Activated CD8-positive, alpha-beta memory T cell treated with anti-CD3 and anti-CD28 coated beads for 36 hours (primary cell): ENCODE measurements around the gene RNF8. TPM values are rescaled to one million over a fixed set of nuclear protein-coding genes. Genes with fewer than 3 reads are reported as not detected.
"Not testable (repeated sequence)": the region's sequence is repeated elsewhere in the genome, so short reads cannot be mapped to it uniquely, and the experiment has no call there.

Experiments used
- CTCF ChIA-PET: fragments of 350-600 bp; sonication (Branson Sonifier 250); formaldehyde crosslinking; loops from one replicate; lab custom pipeline; 2021; ENCODE audit warnings: antibody characterized with exemption; lab: Charles Lee
- POLR2A ChIA-PET: fragments of 350-600 bp; sonication (Branson Sonifier 250); formaldehyde crosslinking; loops from one replicate; lab custom pipeline; 2021; ENCODE audit warnings: antibody characterized with exemption; lab: Charles Lee
- total RNA-seq, 2 experiments: library from RNA; stranded (reverse); gene quantifications; one replicate each; pipeline ENCODE4 v1.2.3, GENCODE V29; 2021

RNF8 gene
- total RNA-seq, 2 experiments from 2014 or later: 34.5 to 34.7 TPM

DNA sequence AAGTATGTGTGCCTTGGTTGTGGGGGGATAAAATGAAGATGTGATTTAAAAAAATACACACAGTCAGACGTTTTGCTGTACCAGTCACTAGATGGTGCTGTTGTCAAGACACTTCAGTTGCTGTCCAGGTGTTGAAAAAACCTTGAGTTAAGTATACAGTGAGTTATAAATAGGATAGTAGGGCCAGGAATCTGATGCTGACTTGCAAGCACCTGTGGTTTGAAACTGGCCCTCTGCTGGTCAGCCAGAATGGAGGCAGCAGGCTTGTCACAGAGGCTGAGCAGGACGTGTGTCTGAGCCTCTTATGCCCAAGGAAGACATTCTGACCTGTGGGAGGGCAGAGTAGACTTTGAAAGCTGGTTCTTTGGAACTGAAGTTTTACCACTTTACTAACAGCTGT lies 27.8 kb downstream of the RNF8 start:
- CTCF ChIA-PET: interaction anchor here (1.1 to 1.3 kb wide), 3 partner anchors 11 to 306 kb away, joined by 3 to 4 read pairs (median 3); partner anchors contain the start of gene RNF8
- POLR2A ChIA-PET: no interaction called here

DNA sequence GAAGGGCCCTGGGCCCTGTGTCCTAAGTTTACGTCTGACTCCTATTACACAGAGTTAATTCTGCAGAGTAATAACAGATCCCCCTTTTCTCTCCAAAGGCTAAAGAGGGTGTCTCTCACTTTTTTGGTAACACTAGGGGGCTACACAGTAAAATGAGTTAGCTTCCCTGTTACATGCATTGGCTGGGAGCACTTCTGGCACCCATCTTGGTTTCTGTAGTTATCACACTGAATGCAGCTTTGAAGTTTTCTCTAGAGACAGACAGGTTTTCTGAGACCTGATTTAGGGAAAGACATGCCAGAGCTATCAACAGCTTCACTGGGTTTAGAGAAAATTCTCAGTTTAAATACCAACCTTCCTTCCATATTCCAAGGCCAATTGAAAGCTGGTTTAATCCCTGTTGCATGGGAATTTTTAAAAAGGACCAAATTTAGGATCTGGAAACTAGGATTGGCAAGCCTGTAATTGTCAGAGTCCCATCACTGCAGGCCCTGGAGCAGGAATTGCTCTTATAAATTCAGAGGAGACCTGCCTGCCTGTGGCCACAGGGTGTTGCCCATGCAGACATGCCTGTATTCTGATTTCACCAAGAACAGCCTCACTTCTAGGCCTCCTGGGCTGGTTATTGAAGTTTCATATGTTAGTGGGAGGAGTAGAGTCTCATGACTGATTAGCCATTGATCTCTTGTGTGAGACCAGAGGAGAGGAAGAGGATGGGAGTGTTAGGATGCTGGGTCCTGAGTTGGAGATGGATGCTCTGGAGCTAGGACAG lies 29.4 kb downstream of the RNF8 start:
- CTCF ChIA-PET: interaction anchor here (0.7 to 0.9 kb wide), 2 partner anchors 57 to 324 kb away, joined by 3 to 5 read pairs; no protein-coding TSS in a partner anchor
- POLR2A ChIA-PET: interaction anchor here (0.6 to 0.7 kb wide), 2 partner anchors 65 to 269 kb away, joined by 3 read pairs; no protein-coding TSS in a partner anchor

DNA sequence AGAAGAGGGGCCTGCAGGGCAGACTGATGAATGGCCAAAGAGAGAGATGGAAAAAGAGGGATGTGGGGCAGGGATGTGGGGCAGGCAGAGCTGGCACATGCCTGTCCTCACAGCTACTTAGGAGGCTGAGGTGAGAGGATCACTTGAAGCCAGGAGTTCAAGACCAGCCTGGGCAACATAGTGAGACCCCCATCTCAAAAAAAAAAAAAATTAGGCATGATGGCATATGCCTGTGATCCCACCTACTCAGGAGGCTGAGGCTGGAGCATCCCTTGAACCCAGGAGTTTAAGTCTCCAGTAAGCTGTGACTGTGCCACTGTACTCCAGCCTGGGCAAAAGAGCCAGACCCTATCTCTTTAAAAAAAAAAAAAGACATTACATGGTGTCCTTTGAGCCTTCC lies 34.8 kb downstream of the RNF8 start:
- CTCF ChIA-PET: no interaction called here
- POLR2A ChIA-PET: no interaction called here

DNA sequence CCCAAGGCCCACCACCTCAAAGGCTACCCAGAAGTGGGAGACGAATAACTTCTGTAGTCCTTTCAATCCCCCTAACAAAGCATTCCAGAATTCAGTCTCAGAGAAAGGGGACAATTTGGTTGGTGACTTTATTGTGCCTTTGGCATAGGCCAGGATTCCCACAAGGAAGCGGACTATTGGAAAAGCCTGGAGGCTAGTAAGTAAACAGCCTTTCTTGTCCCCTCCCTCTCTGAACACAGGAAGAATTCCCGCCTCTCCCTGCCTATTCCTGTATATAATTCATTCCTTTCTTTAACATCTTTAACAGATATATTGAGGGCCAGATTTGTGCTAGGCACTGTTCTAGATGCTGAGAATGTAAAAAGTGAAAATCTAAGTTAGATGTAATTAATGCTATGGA lies 36.1 kb downstream of the RNF8 start:
- CTCF ChIA-PET: no interaction called here
- POLR2A ChIA-PET: no interaction called here

DNA sequence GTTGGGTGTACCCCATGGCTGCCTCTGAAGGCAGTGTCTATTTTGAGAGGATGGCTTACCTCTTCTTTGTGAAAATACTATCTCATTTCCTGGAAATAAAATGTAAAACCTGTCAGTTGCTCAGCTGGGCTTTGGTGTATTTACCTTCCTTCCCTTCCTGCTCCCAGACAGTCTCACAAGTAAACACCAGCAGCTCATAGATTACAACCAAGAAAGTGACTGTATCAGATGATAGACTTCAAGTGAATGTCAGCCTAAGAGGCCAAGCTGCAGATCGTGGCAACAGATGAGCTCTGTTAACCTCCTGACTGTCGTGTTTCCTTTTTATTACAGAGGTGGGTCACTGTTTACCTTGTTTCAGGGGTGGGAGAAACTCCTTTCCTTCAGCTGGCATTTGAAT lies 37.3 kb downstream of the RNF8 start:
- ChIA-PET POLR2A (no interaction called here), CTCF (no interaction called here)

DNA sequence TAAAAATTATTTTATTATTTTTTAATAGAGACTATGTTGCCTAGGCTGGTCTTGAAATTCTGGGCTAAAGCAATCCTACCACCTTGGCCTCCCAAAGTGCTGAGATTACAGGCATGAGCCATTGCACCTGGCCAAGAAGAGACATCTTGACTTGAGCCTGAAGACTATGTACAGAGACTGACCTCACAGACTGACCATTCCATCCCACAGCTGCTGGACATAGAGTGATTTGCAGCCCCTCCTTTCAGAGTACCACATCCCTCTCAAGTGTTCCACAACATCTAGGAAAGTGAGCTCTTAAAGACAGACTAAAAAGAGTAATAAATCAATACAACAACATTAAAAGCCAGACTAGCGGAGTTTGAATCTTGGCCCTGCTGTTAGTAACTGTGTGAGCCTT lies 39.0 kb downstream of the RNF8 start:
- POLR2A ChIA-PET: interaction anchor here (0.8 kb wide), 1 partner anchor 630 kb away, joined by 3 read pairs; no protein-coding TSS in a partner anchor
- CTCF ChIA-PET: no interaction called here

DNA sequence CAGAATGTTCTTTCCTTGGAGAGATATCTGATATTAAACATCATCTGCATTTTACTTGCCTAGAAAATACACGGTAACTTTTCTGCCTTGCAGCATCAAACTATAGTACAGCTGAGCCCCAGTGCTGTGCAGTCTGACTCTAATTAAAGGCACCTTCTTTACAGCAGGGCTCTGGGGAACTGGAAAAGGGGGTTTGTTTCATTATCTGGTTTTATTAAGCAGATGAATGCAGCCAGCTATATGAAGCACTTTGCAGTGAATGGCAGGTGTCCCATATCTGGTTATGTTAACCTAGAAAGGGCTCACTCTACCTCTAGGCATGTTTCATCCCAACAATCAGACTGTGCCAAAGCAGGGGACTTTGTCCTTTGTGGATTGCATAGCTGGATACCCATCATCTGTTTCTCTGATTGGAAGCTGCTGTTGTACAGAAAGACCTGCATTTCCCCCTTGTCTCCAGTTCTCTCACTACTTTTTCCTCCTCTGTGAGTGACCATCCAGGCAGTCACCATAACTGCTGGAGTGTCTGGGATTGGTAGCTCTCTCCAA lies 39.7 kb downstream of the RNF8 start:
- POLR2A ChIA-PET: interaction anchor here (0.8 kb wide), 1 partner anchor 629 kb away, joined by 3 read pairs; no protein-coding TSS in a partner anchor
- CTCF ChIA-PET: no interaction called here

DNA sequence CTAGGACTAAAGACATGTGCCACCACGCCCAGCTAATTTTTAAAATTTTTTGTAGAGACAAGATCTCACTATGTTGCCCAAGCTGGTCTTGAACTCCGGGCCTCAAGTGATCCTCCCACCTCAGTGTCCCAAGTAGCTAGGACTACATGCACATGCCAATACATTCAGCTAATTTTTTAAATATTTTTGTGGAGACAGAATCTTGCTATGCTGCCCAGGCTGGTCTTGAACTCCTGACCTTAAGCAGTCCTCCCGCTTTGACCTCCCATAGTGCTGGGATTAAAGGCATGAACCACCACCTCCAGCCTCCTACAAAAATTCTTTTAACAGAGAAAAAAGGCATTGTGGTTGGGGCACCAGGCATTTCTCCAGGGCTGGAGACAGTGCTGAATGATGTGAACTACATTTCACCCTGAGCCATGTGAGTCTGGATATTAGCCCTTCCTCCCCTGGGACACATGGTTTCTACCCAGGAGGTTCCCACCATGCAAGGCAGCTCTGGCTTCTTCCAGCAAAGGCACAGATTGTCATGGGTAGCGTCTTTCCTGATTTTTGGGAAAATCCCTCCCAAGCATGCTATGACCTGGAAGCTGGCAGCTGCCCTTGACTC lies 42.9 kb downstream of the RNF8 start:
- ChIA-PET POLR2A (no interaction called here), CTCF (no interaction called here)

DNA sequence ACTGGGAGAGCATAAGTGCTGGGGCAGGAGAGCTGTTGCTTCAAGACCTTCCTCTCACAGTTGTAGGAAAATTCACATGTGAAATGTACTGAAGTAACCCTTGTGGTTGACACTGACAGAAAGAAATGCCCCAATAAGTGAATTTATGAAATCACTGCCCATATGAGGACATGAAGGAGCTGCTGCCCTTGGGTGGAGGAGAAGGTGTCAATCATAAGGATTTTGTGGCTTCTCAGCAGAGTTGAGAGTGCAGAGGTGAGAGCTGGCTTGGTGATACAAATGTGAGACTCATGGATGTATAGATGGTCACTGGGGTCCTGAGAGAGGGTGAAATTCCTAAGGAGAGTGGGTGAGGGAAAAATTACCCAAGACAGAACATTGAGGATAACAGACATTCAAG lies 45.3 kb downstream of the RNF8 start:
- ChIA-PET CTCF (no interaction called here), POLR2A (no interaction called here)

DNA sequence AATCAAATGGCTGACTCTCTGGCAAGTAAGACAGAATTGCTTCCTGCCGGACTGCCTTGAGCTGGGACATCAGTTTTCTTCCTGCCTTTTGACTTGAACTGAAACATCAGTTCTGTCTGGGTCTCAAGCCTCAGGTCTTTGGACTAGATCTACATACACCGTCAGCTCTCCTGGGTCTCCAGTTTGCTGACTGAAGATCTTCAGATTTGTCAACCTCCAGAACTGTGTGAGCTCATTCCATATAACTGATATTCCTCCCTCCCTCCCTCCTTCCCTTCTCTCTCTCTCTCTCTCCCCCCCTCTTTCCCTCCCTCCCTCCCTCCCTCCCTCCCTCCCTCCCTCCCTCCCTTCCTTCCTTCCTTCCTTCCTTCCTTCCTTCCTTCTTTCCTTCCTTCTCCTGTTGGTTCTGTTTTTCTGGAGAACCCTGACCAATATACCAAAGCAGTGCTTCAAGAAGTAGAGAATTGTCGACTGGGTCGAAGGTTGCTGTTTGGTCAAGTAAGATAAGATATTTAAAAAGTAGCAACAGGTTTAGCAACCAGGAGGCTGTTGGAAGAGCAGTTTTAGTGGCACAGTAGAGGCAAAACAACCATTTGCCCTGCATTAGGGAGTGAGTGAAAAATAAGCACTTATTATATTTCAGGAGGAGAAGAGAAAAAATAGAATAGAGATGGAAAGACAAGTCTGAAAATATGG lies 46.2 kb downstream of the RNF8 start:
- POLR2A ChIA-PET: no interaction called here
- CTCF ChIA-PET: no interaction called here

DNA sequence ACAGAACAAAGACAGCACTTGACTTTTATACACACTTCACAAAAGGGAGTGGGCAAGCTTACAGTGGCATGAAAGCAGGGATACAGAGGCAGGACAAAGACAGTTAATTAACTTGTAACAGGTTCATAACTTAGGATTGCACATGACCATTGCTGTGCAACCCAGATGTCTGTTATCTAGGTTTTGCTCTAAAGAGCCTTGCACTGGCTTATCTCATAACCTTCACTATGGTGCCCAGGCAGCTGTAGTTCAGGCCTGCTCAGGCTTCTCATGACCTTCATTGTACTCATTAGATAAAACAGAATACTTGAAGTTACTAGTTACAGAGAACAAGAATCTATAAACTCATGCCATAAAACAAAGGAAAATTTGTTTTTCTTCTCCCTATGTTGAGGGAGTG lies 47.9 kb downstream of the RNF8 start:
- POLR2A ChIA-PET, CTCF ChIA-PET: not testable (repeated sequence)

DNA sequence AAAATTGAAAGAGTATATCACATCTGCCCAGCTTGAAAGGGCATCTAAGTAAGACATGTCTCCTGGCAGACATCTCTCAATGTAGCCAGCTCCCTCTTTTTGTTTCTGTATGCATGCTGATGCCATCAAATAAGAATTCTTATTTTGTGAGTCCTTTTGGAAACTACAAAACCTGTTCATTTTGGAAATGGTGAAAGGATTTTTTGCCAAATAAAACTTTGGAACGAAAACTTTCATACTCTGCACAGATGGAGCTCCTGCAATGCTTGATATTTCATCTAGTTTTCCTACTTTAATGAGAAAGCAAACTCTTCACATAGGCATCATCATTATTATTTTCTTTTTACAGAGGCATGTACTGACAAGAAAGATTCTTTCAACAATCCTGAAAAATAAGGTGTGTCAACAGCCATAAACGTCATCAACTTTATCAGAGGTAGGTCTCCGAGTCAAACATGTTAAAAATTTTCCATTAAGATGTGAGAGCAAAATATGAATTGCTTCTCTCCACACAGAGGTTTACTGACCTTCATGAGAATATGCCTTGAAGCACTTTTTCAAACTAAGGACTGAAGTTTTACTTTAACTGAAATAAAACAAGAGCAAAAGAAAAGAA lies 53.1 kb downstream of the RNF8 start:
- POLR2A ChIA-PET: no interaction called here
- CTCF ChIA-PET: no interaction called here

DNA sequence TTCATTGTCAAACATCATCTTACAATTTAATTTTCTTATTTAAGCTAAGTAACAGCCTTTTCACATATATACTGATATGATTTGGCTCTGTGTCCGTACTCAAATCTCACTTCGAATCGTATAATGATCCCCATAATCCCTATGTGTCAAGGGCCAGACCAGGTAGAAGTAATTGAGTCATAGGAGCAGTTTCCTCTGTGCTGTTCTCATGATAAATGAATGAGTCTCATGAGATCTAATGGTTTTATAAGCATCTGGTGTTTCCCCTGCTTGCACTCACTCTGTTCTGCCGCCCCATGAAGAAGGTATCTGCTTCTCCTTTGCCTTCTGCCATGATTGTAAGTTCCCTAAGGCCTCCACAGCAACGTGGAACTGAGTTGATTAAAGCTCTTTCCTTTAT lies 54.2 kb downstream of the RNF8 start:
- CTCF ChIA-PET: interaction anchor here (0.7 kb wide), 1 partner anchor 36 kb away, joined by 3 read pairs; no protein-coding TSS in a partner anchor
- POLR2A ChIA-PET: no interaction called here

DNA sequence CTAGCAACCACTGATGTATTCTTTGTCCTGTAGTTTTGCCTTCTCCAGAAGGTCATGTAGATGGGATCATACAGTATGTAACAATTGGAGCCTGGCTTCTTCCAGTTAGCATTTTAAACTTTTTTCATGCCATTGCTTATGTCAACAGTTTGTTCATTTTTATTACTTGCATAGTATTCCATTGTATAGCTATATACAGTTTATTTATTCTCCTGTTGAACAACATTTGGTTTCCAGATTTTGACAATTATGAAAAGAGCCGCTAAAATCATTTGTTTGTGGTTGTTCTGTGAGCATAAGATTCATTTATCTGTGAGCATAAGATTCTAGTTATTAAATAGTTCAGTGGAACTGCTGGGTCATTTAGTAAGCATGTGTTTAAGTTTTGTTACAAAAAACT lies 55.7 kb downstream of the RNF8 start:
- POLR2A ChIA-PET: no interaction called here
- CTCF ChIA-PET: interaction anchor here (0.6 kb wide), 1 partner anchor 15 kb away, joined by 4 read pairs; no protein-coding TSS in a partner anchor

DNA sequence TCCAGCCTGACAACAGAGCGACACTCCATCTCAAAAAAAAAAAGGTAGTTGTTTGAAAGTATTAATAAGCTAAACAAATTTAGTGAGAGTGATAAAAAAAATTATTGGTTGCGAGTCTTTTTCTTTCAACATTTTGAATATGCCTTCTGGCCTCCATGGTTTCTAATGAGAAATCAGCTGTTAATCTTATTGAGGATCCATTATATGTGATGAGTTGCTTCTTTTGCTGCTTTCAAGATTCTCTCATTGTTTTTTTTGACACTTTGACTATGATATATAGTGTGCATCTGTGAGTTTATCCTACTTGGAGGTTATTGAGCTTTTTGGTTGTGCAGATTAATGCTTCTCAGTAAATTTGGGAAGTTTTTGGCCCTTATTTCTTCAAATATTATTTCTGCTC lies 63.6 kb downstream of the RNF8 start:
- POLR2A ChIA-PET: no interaction called here
- CTCF ChIA-PET: interaction anchor here (1.0 to 1.4 kb wide), 2 partner anchors 17 to 159 kb away, joined by 3 read pairs; no protein-coding TSS in a partner anchor

DNA sequence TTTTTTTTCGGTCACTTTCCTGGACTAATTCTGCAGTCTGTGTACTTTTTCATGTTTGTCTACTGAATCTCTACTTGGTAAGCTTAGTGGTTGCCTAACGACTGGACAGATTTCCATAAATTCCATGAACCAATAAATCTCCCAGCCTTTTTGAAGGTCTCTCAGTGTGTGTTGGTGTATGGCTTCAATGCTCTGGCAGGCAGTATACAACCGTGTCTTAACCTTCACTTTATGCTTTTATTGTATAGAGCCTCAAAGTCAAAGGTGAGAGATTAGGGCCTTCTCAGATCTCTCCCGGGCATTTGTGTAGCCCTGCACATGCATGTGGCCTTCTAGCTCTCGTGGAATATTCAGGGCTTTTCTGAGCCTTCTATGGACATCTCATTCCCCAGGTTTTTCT lies 64.9 kb downstream of the RNF8 start:
- CTCF ChIA-PET: no interaction called here
- POLR2A ChIA-PET: no interaction called here

DNA sequence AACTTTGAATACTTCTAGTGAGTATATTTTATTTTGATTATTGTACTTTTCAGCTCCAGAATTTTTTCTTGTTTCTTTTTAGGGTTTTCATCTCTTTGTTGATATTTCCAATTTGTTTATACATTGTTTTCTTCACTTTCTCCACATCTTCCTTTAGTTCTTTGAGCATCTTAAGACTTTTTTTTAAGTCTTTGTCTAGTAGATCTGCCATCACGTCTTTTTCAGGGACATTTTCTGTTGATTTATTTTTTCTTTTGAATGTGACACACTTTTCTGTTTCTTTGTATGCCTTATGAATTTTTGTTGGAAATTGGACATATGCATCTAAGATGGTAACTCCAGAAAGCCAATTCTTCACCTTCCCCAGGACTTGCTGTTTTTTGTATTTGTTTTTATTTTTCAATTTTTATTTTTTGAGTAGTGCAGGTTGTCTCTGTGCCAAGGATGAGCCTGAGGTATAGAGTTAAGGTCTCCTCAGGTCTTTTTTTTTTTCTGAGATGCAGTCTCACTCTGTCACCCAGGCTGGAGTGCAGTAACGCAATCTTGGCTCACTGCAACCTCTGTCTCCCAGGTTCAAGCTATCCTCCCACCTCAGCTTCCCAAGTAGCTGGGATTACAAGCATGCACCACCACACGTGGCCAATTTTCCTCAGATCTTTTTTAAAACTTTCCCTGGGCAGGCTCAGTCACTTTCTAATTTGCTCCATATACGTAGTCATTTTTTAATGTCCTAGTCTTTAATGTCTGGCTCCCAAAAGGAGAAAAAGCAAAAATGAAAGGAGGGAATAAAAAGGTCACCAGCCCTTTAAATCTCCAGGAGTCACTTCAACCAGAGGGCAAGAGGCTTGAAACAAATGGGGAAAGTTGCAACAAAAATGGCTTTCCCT lies 72.5 kb downstream of the RNF8 start:
- CTCF ChIA-PET: no interaction called here

DNA sequence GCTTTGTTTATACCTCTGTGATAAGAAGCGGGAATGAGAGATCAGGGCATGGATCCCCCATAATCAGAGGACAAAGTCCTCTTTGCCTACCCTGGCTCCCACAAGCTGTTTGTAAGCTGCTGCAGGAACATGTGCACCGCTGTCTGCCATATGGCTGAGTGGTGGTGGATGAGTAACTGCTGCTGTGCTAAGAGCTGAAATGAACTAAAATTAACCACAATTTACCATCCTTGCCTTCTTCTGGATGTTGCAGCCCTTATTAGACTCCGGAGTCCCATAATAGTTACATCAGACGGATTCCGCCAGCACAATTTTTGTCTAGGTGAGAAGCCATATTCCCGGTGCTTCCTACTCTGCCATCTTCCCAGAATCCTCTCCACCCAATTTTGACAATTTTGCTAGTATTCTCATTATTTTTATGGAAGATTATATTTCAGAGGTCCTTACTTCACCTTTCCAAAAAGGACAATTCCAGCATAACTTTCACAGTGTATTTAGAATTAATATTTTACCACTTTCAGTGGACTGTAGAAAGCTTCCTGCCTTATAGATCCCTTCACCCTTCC lies 73.2 kb downstream of the RNF8 start:
- CTCF ChIA-PET: no interaction called here
- POLR2A ChIA-PET: no interaction called here

More for the DNA sequence above, 72.5 kb downstream of the RNF8 start:
- POLR2A ChIA-PET: no interaction called here
